NCI-H187 treated with DMSO at 0.1 percent for 48 hours (cell line): ENCODE data around the gene CALHM1.

ENCODE experiments used
- DNase-seq: peaks from one replicate; lab custom pipeline; 2025; lab: John Stamatoyannopoulos, UW

CALHM1 gene

GRCh38 chr10:103455235-103455634 is 3.5 kb downstream of the CALHM1 start:
- DNase-seq = no peak

- DNase-seq = no peak
These were observed 4.7 kb downstream of the CALHM1 start for GRCh38 chr10:103454026-103454425.

GRCh38 chr10:103452506-103453230 is 6.0 kb downstream of the CALHM1 start:
- DNase-seq = no peak

- DNase-seq = no peak
These were observed 6.7 kb downstream of the CALHM1 start, which contains the start of gene CALHM2 for GRCh38 chr10:103451831-103452505. Gene CALHM2, minus strand, starts transcription at chr10:103452370. Its CDS starts 2,429 bp downstream, at chr10:103449941.

GRCh38 chr10:103451091-103451813 is 7.4 kb downstream of the CALHM1 start:
- DNase-seq = no peak

GRCh38 chr10:103450201-103450695 is 8.5 kb downstream of the CALHM1 start:
- DNase-seq = no peak

GRCh38 chr10:103449208-103450144 is 9.2 kb downstream of the CALHM1 start:
- DNase-seq = no peak

- no peak for DNase-seq
These were observed 10.0 kb downstream of the CALHM1 start for GRCh38 chr10:103448746-103449145.

- no peak for DNase-seq
These were observed 11.5 kb downstream of the CALHM1 start for GRCh38 chr10:103447187-103447586.

GRCh38 chr10:103445767-103446567 is 12.7 kb downstream of the CALHM1 start:
- no peak for DNase-seq

- DNase-seq = no peak
These were observed 13.3 kb downstream of the CALHM1 start for GRCh38 chr10:103445366-103445765.

GRCh38 chr10:103444478-103444877 is 14.2 kb downstream of the CALHM1 start:
- no peak for DNase-seq

GRCh38 chr10:103443475-103444185 is 15.1 kb downstream of the CALHM1 start:
- DNase-seq = no peak

GRCh38 chr10:103442031-103442461 is 16.7 kb downstream of the CALHM1 start:
- DNase-seq = no peak

GRCh38 chr10:103441611-103442010 is 17.1 kb downstream of the CALHM1 start:
- DNase-seq = no peak

GRCh38 chr10:103441206-103441605 is 17.5 kb downstream of the CALHM1 start:
- DNase-seq = no peak

GRCh38 chr10:103440416-103440815 is 18.3 kb downstream of the CALHM1 start:
- no peak for DNase-seq

GRCh38 chr10:103439776-103440175 is 18.9 kb downstream of the CALHM1 start:
- DNase-seq = no peak

- DNase-seq = no peak
These were observed 24.8 kb downstream of the CALHM1 start for GRCh38 chr10:103433858-103434257.

- DNase-seq = no peak
These were observed 26.8 kb downstream of the CALHM1 start for GRCh38 chr10:103431902-103432301.
